Colonic mucosa (tissue), 4 donors: Measurements from ENCODE around the gene VPS51. TPM values are rescaled to one million over a fixed set of nuclear protein-coding genes. Genes with fewer than 3 reads are reported as not detected.

Experiments used
- DNase-seq: peaks from one replicate; pipeline ENCODE4 v3.0.0-alpha.2; 2020
- H3K27ac ChIP-seq: fragments of 200-600 bp; one replicate; pipeline ENCODE4 v1.8.0; 2021
- H3K27me3 ChIP-seq: fragments of 200-600 bp; one replicate; pipeline ENCODE4 v1.8.0; 2021
- H3K36me3 ChIP-seq: fragments of 200-600 bp; one replicate; pipeline ENCODE4 v1.8.0; 2021
- H3K4me1 ChIP-seq: fragments of 200-600 bp; one replicate; pipeline ENCODE4 v1.8.0; 2021; ENCODE audit warnings: mild to moderate bottlenecking
- H3K4me3 ChIP-seq: fragments of 200-600 bp; one replicate; pipeline ENCODE4 v1.8.0; 2021
- H3K9ac ChIP-seq, 2 donors: one replicate each; pipeline ENCODE4 v1.7.0; 2013; ENCODE audit warnings: control low read depth in 2 of 2, low read depth in 2 of 2, low read length in 2 of 2
- H3K9me3 ChIP-seq: fragments of 200-600 bp; one replicate; pipeline ENCODE4 v1.8.0; 2021
- CTCF ChIP-seq: fragments of 200-600 bp; IDR thresholded peaks from one replicate; pipeline ENCODE4 v1.8.0; 2022; ENCODE audit warnings: antibody characterized with exemption, mild to moderate bottlenecking
- intact Hi-C: fragments of 100-400 bp; cut with DNase I; formaldehyde crosslinking; loops from one replicate; pipeline ENCODE4 v1.14.1; 2022
- total RNA-seq, 2 donors: library from RNA; stranded (reverse); fragmentation: NEBNext Ultra II Directional in 1 of 2; extraction: Animal tissue kit (Norgen Biotek cat#: 25700) in 1 of 2; gene quantifications; one replicate each; pipeline ENCODE4 v1.2.1, GENCODE V29; 2021
- donor health status: healthy.
- donor health status: DM: no; HTN: no; CAD: no.
- donor health status: DM: no; HTN: no; CAD: no.

VPS51 gene
- total RNA-seq, 2 donors from 2014 or later: 147 to 159 TPM

DNA sequence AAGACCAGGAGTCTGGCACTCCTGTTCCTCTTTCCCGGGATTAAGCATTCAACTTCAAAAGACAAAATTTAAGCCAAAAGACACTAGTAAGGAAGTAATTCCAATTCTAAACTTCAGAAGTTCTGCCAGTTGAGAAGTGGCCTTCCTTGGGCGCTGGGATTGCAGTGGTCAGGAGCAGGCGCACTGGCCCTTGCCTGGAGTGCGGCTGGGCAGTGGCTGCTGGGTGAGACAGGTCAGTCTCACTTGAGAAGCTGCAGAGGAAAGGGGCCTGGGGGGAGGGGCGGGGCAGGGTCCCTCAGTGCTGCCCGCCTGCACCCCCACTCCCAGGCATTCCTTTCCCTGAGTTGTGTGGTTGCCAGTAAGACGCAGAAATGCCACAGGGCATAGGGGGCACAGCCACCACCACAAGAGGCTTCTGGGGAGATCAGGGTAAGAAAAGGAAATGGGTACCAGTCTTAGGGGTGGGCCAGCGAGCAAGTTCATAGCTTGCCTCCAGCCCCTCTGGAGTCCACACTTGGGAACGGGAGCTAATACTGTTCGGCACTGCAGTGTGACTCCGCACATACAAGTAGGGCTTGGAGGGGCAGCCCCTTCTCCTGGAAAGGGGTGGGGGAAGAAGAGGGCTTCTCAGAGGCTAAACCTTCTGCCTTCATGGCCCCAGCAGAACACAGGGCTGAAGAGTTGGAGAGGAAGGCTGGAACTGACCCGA is 31.6 kb downstream of the VPS51 start:
- no peaks in the 10 kb centered on the region for H3K27me3 ChIP-seq
- TF ChIP-seq CTCF: no peak
- peaks cover 56% of the 10 kb centered on the region for H3K36me3 ChIP-seq
- intact Hi-C loops: no loop called here
- no peak for DNase-seq
- H3K9ac ChIP-seq: no peak overlapping the region
- peaks cover 12% of the 10 kb centered on the region for H3K4me1 ChIP-seq
- no peak overlapping the region for H3K27ac ChIP-seq
- no peak overlapping the region for H3K4me3 ChIP-seq
- H3K9me3 ChIP-seq: no peaks in the 10 kb centered on the region

DNA sequence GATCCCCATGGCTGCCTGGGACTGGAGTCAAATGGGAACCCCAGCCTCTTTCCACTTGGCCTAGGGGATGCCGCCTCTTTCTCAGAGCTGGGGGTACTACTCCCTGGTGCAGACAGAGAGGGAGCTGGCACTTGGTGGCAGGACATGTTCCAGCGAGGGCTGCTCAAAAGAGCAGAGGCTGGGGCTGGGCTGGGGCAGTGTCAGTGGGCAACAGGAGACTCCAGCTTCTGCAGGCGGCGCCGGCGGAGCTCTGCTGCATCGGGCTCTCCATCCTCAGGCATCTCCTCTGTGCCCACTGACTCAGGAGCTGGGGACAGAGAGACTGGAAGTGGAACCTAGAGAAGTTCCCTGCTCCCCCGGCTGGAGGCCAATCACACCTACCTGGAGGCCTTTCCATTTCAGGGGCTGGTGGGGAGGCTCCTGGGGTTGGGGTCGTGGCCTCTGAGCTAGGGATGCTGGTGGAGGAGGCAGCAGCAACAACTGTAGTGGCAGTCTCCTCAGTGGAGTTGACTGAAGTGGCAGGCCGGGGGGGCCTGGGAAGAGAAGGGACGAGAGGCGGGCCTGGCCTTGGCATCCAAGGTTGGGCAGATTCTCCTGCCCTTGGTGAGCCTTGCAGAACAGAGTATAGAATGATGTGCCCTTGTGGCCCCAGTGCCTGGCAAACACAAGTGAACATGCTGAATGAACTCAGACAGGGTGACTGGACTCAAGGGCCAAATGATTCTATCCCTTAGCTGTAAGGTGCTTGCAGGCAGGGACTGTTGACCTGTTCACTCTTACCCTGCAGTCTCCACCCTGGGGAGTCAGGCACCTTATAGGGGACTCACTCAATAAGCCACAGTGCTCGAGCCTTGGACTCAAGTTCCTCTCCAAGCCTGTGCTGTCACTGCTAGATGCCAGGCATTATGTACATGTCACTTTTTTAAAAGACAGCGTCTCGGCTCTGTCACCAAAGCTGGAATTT is 32.5 kb downstream of the VPS51 start:
- intact Hi-C loops: no loop called here
- H3K4me3 ChIP-seq: no peak overlapping the region
- TF ChIP-seq CTCF: no peak
- DNase-seq: no peak
- H3K27ac ChIP-seq: no peak overlapping the region
- H3K36me3 ChIP-seq: peaks cover 56% of the 10 kb centered on the region
- no peaks in the 10 kb centered on the region for H3K27me3 ChIP-seq
- H3K9ac ChIP-seq: no peak overlapping the region
- H3K9me3 ChIP-seq: no peaks in the 10 kb centered on the region
- H3K4me1 ChIP-seq: peaks cover 14% of the 10 kb centered on the region

DNA sequence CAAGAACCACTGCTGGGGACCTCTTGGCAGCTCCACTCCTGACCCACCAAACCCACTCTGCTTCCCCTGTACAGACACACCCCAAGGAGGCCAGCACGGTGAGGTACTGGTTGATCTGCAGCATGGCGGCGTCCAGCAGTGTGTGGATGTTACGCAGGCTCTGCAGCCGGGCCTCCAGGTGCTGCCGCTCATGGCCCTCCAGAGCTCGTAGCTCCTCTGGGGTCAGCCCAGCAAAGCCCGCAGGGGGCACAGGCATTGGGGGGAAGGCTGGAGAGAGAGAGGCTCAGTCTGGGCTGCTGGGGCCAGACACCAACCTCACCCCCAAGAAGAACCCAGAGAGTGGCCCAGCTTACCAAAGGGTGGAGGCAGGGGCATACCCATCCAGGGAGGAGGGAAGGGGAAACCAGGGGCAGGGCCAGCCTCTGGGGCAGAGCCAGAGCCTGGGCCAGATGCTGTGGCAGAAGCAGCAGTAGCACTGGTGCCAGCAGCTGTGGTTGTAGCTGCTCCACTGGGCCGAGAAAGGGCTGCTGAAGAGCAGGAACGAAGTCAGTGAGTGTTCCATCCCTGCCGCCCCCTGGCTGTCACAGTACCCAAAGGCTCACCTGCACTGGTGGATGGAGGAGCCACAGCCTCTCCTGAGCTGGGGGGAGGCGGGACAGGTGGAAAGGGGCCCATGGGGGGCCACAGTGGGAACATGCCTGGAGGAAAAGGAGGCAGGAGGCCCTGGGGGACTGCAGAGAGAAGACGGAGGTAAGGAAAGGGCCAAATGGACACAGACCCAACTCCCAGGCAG is 33.8 kb downstream of the VPS51 start:
- peaks cover 15% of the 10 kb centered on the region for H3K4me1 ChIP-seq
- H3K36me3 ChIP-seq: peaks cover 52% of the 10 kb centered on the region
- no peaks in the 10 kb centered on the region for H3K9me3 ChIP-seq
- no peak overlapping the region for H3K9ac ChIP-seq
- no peak overlapping the region for H3K27ac ChIP-seq
- no peak overlapping the region for H3K4me3 ChIP-seq
- intact Hi-C loops: no loop called here
- no peak for TF ChIP-seq CTCF
- no peaks in the 10 kb centered on the region for H3K27me3 ChIP-seq
- DNase-seq: no peak

GRCh38 chr11:65130631-65131416 is 34.8 kb downstream of the VPS51 start:
- intact Hi-C loops: no loop called here
- Histone ChIP-seq H3K36me3 (peaks cover 42% of the 10 kb centered on the region), H3K4me3 (no peak overlapping the region), H3K27me3 (no peaks in the 10 kb centered on the region), H3K9me3 (no peaks in the 10 kb centered on the region), H3K9ac (no peak overlapping the region), H3K4me1 (peaks cover 15% of the 10 kb centered on the region), H3K27ac (no peak overlapping the region)
- no peak for DNase-seq
- no peak for TF ChIP-seq CTCF

GRCh38 chr11:65131417-65131776 is 35.4 kb downstream of the VPS51 start:
- TF ChIP-seq CTCF: no peak
- H3K9me3 ChIP-seq: no peaks in the 10 kb centered on the region
- no peak overlapping the region for H3K9ac ChIP-seq
- no peak overlapping the region for H3K27ac ChIP-seq
- no peaks in the 10 kb centered on the region for H3K27me3 ChIP-seq
- H3K4me3 ChIP-seq: no peak overlapping the region
- intact Hi-C loops: no loop called here
- peaks cover 15% of the 10 kb centered on the region for H3K4me1 ChIP-seq
- no peak for DNase-seq
- H3K36me3 ChIP-seq: peaks cover 42% of the 10 kb centered on the region
